C4-2B (cell line): ENCODE measurements around the gene EPS8L1.

ENCODE experiments used
- CTCF ChIP-seq: fragments of 450-650 bp; conservative IDR thresholded peaks from 2 replicates; pipeline ENCODE4 v1.5.1; 2017; ENCODE audit warnings: mild to moderate bottlenecking
- ZFX ChIP-seq: fragments of 450-650 bp; IDR thresholded peaks from 2 replicates; pipeline ENCODE4 v1.6.1; 2017

GRCh38 chr19:55091126-55091910 is 15.6 kb downstream of the EPS8L1 start:
- TF ChIP-seq CTCF (no peak), ZFX (no peak)
